WTC11 (cell line): Measurements from ENCODE around the gene PARD6A. TPM values are rescaled to one million over a fixed set of nuclear protein-coding genes. Genes with fewer than 3 reads are reported as not detected.
A peak's percentile ranks its signal among the peaks of the same experiment; 100 is the strongest.

Experiments
- ATAC-seq: fragments of 200-7000 bp; cut with Tn5 transposase; 2 replicates; pipeline ENCODE4 v1.10.0; 2021; ENCODE audit warnings: mild to moderate bottlenecking, moderate library complexity
- CTCF ChIA-PET: fragments of 300-600 bp; sonication (Branson Sonifier 250); formaldehyde crosslinking; loops from one replicate; lab custom pipeline; 2021; ENCODE audit warnings: antibody characterized with exemption; lab: Charles Lee
- POLR2A ChIA-PET: fragments of 350-600 bp; sonication (Branson Sonifier 250); formaldehyde crosslinking; loops from one replicate; lab custom pipeline; 2021; ENCODE audit warnings: antibody characterized with exemption; lab: Charles Lee
- DNase-seq: peaks from one replicate; pipeline ENCODE4 v3.0.0; 2021; ENCODE audit warnings: low spot score
- H3K27ac Mint-ChIP-seq: 2 replicates; pipeline ENCODE4 v1.8.0; 2021; ENCODE audit warnings: mixed read lengths
- H3K27me3 Mint-ChIP-seq: 2 replicates; pipeline ENCODE4 v1.8.0; 2021; ENCODE audit warnings: low read depth, mild to moderate bottlenecking, moderate library complexity, mixed read lengths
- H3K36me3 Mint-ChIP-seq: 2 replicates; pipeline ENCODE4 v1.8.0; 2021; ENCODE audit warnings: mixed read lengths
- H3K4me1 Mint-ChIP-seq: 2 replicates; pipeline ENCODE4 v1.8.0; 2022; ENCODE audit warnings: mixed read lengths
- H3K4me3 Mint-ChIP-seq: 2 replicates; pipeline ENCODE4 v1.8.0; 2021; ENCODE audit warnings: mild to moderate bottlenecking, moderate library complexity, mixed read lengths
- H3K9me3 Mint-ChIP-seq: 2 replicates; pipeline ENCODE4 v1.8.0; 2021; ENCODE audit warnings: mixed read lengths
- ETV6 ChIP-seq: sonication (generic); formaldehyde crosslinking; IDR thresholded peaks from 2 replicates; pipeline ENCODE4 v1.8.1; 2022; ENCODE audit warnings: mild to moderate bottlenecking, missing genetic modification reagents
- GABPB1 ChIP-seq: sonication (generic); formaldehyde crosslinking; IDR thresholded peaks from 2 replicates; pipeline ENCODE4 v1.8.1; 2023; ENCODE audit warnings: mild to moderate bottlenecking, missing genetic modification reagents
- GTF2I ChIP-seq: fragments of 250-450 bp; sonication (Bioruptor Pico); conservative IDR thresholded peaks from 2 replicates; pipeline ENCODE4 v1.4.0; 2021; ENCODE audit warnings: mild to moderate bottlenecking
- MYBL2 ChIP-seq: sonication (generic); formaldehyde crosslinking; IDR thresholded peaks from 2 replicates; pipeline ENCODE4 v1.8.1; 2023; ENCODE audit warnings: mild to moderate bottlenecking, moderate library complexity, missing genetic modification reagents
- NFATC4 ChIP-seq: fragments of 250-450 bp; sonication (Bioruptor Pico); IDR thresholded peaks from 2 replicates; pipeline ENCODE4 v1.9.0; 2021; ENCODE audit warnings: mild to moderate bottlenecking
- NFE2L1 ChIP-seq: sonication (generic); formaldehyde crosslinking; IDR thresholded peaks from 2 replicates; pipeline ENCODE4 v1.8.1; 2023; ENCODE audit warnings: missing genetic modification reagents
- NR2C2 ChIP-seq: sonication (generic); formaldehyde crosslinking; IDR thresholded peaks from 2 replicates; pipeline ENCODE4 v1.8.0; 2022; ENCODE audit warnings: mild to moderate bottlenecking, missing genetic modification reagents
- NR3C1 ChIP-seq: sonication (generic); formaldehyde crosslinking; conservative IDR thresholded peaks from 2 replicates; pipeline ENCODE4 v1.8.1; 2023; ENCODE audit warnings: low read depth, mild to moderate bottlenecking, missing genetic modification reagents
- OVOL2 ChIP-seq: fragments of 250-450 bp; sonication (Bioruptor Pico); IDR thresholded peaks from 2 replicates; pipeline ENCODE4 v1.9.0; 2021; ENCODE audit warnings: mild to moderate bottlenecking, borderline replicate concordance
- PRRX2 ChIP-seq: fragments of 250-450 bp; sonication (Bioruptor Pico); IDR thresholded peaks from 2 replicates; pipeline ENCODE4 v1.8.0; 2021; ENCODE audit warnings: mild to moderate bottlenecking
- ZNF416 ChIP-seq: fragments of 250-450 bp; sonication (Bioruptor Pico); IDR thresholded peaks from 2 replicates; pipeline ENCODE4 v1.9.0; 2021; ENCODE audit warnings: mild to moderate bottlenecking, inconsistent platforms
- ZNF423 ChIP-seq: fragments of 250-450 bp; sonication (Bioruptor Pico); IDR thresholded peaks from 2 replicates; pipeline ENCODE4 v2.1.2; 2022; ENCODE audit warnings: mild to moderate bottlenecking, moderate library complexity
- total RNA-seq: library from RNA; stranded (reverse); gene quantifications from 3 replicates; pipeline ENCODE4 v1.2.3, GENCODE V29; 2021
- TF ChIP-seq, protein P1 (sequence below): fragments of 250-450 bp; sonication (Bioruptor Pico); conservative IDR thresholded peaks from 2 replicates; pipeline ENCODE4 v1.9.0; 2021; ENCODE audit warnings: mild to moderate bottlenecking
- TF ChIP-seq, protein P2 (sequence below): sonication (generic); formaldehyde crosslinking; IDR thresholded peaks from 2 replicates; pipeline ENCODE4 v1.8.0; 2022; ENCODE audit warnings: missing genetic modification reagents
- TF ChIP-seq, protein P3 (sequence below): fragments of 250-450 bp; sonication (Bioruptor Pico); IDR thresholded peaks from 2 replicates; pipeline ENCODE4 v1.8.0; 2021; ENCODE audit warnings: mild to moderate bottlenecking
- TF ChIP-seq, protein P4 (sequence below): sonication (generic); formaldehyde crosslinking; IDR thresholded peaks from 2 replicates; pipeline ENCODE4 v1.8.1; 2022; ENCODE audit warnings: low read depth, missing genetic modification reagents, borderline replicate concordance
- TF ChIP-seq, protein P5 (sequence below): sonication (generic); formaldehyde crosslinking; conservative IDR thresholded peaks from 2 replicates; pipeline ENCODE4 v1.8.1; 2022; ENCODE audit warnings: mild to moderate bottlenecking, missing genetic modification reagents
- TF ChIP-seq, protein P6 (sequence below): fragments of 250-450 bp; sonication (Bioruptor Pico); IDR thresholded peaks from 2 replicates; pipeline ENCODE4 v1.9.0; 2021; ENCODE audit warnings: moderate library complexity, mild to moderate bottlenecking, inconsistent platforms, borderline replicate concordance

PARD6A gene
- total RNA-seq, 1 experiment from 2014 or later: 17.1 TPM

DNA sequence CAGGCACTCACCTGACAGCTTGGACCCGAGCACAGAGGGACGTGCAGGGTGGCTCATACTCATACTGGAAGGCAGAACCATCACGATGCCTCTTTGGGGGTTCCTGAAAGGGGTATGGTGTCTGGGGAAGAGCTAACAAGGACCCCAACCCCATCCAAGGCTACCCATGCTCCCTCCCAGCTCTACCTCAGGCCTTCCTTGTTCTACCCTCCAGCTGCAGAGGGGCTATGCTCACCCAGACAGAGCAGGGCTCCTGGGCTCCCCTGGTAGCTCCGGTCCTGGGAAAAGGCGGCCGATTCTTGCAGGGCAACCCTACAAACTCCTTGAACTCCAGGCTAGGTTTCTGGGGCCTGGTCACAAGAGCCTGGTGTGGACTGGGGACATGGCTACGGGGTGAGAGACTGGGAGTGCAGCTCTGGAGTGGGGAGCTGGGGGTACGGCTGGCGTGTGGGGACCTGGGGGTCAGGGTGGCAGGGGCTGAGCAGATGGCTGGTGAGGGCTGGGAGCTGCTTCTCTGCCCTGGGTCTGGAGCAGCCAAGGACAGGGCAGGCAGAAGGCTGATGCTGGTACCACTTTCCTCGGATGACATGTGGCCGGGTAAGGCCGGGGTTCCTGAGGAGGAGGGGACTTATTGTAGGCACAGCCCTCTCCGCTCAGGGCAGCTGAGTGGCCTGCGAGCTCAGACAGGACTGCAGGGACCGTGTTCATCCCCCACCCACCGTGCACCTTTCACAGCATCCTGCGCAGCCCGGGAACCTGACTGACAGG, 2.8 kb upstream of the PARD6A start:
- ATAC-seq: no peak
- peaks cover 17% of the 10 kb centered on the region for H3K4me1 Mint-ChIP-seq
- ChIA-PET CTCF (interaction anchor here (1.3 kb wide), 1 partner anchor 177 kb away, joined by 3 read pairs; the partner anchor contains the start of gene ATP6V0D1), POLR2A (interaction anchor here (0.5 kb wide), 1 partner anchor 65 kb away, joined by 3 read pairs; no protein-coding TSS in a partner anchor)
- 0 out of 2 replicates have a peak, but pooled peaks cover 4% of the 10 kb centered on the region for H3K36me3 Mint-ChIP-seq
- DNase-seq: no peak
- no peak overlapping the region for H3K27ac Mint-ChIP-seq
- 0 out of 2 replicates have a peak overlapping the region, but pooled peaks have one; percentile 90 for H3K4me3 Mint-ChIP-seq
- peaks cover 26% of the 10 kb centered on the region for H3K27me3 Mint-ChIP-seq
- no peaks in the 10 kb centered on the region for H3K9me3 Mint-ChIP-seq
- TF ChIP-seq, protein P1, sequence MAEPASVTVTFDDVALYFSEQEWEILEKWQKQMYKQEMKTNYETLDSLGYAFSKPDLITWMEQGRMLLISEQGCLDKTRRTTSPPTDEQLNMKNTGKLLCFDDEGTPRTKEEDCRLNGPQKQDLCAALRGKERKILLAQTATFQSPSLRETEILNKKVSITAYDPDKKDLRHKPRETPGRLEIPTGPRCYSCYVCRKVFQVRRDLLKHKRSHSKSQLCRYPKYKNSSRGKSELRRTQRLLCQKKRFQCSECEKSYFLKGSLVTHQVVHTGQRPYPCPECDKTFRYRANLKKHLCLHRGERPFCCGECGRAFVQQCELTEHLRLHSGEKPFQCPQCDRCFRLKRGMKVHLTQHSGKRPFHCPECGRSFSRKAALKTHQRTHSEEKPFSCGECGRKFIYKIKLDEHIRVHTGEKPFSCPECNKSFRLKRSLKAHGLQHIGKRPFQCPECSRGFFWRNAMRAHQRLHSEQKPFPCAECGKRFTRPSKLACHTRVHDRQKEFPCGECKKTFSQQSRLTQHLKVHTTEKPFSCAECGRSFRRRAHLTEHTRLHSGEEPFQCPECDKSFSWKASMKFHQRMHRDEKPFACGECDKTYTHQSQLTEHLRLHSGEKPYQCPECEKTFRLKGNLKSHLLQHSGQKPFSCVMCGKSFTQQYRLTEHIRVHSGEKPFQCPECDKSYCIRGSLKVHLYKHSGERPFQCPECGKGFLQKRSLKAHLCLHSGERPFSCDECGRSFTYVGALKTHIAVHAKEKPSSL: no peak
- TF ChIP-seq ZNF423 (CRISPR knock-in tag): no peak
- TF ChIP-seq NR2C2 (CRISPR knock-in tag): no peak

DNA sequence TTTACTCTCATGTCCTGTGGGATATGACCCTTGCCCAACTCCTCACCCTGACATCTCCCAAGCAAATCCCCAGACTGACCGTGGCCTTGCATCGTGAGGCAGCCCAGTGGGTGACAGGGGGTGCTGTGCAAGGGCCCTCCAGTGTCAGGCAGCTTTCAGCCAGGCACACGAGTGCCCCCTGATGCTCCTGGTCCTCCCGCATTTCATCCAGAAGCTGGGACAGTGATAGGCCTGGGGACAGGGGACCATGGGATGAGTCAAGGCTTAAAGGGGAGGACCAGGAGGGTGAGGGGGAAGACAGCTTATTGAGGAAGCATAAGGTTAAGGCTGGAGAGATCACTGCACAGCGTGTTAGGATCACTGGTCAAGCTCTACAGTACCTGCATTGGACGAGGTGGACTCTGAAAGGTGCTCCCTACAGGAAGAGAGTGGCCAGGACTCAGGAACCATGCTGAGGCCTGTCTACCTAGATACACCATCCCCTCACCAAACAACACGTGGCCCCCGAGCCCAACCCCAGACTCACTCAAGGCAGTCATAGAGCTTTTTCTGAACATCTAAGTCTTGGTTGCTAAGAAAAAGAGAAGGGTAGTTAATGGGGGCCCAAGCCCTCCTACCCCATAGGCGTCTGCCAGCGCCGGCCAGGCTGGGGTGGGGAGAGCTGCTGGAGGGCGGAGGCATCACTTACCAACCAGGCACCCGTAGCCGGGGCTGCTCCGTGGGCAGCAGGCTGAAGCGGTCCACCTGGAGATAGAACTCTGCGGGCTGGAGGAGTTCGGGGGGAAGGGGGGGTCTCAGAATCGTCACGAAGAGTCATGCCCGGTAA, 1.7 kb upstream of the PARD6A start:
- no peaks in the 10 kb centered on the region for H3K9me3 Mint-ChIP-seq
- ATAC-seq (no peak), DNase-seq (no peak)
- peak overlapping the region; percentile 90 for H3K4me3 Mint-ChIP-seq
- POLR2A ChIA-PET: no interaction called here
- H3K36me3 Mint-ChIP-seq: 0 out of 2 replicates have a peak, but pooled peaks cover 4% of the 10 kb centered on the region
- CTCF ChIA-PET: interaction anchor here (0.9 to 10.3 kb wide), 7 partner anchors 13 to 268 kb away, joined by 3 to 137 read pairs (median 6); partner anchors contain the start of genes ATP6V0D1 and CARMIL2
- no peak for TF ChIP-seq GABPB1 (CRISPR knock-in tag)
- no peak for TF ChIP-seq PRRX2
- no peak for TF ChIP-seq OVOL2 (CRISPR knock-in tag)
- TF ChIP-seq NR3C1: no peak
- TF ChIP-seq GTF2I (CRISPR knock-in tag): no peak
- TF ChIP-seq, protein P2, sequence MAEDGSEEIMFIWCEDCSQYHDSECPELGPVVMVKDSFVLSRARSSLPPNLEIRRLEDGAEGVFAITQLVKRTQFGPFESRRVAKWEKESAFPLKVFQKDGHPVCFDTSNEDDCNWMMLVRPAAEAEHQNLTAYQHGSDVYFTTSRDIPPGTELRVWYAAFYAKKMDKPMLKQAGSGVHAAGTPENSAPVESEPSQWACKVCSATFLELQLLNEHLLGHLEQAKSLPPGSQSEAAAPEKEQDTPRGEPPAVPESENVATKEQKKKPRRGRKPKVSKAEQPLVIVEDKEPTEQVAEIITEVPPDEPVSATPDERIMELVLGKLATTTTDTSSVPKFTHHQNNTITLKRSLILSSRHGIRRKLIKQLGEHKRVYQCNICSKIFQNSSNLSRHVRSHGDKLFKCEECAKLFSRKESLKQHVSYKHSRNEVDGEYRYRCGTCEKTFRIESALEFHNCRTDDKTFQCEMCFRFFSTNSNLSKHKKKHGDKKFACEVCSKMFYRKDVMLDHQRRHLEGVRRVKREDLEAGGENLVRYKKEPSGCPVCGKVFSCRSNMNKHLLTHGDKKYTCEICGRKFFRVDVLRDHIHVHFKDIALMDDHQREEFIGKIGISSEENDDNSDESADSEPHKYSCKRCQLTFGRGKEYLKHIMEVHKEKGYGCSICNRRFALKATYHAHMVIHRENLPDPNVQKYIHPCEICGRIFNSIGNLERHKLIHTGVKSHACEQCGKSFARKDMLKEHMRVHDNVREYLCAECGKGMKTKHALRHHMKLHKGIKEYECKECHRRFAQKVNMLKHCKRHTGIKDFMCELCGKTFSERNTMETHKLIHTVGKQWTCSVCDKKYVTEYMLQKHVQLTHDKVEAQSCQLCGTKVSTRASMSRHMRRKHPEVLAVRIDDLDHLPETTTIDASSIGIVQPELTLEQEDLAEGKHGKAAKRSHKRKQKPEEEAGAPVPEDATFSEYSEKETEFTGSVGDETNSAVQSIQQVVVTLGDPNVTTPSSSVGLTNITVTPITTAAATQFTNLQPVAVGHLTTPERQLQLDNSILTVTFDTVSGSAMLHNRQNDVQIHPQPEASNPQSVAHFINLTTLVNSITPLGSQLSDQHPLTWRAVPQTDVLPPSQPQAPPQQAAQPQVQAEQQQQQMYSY (CRISPR knock-in tag): no peak
- TF ChIP-seq NFATC4 (CRISPR knock-in tag): no peak
- TF ChIP-seq MYBL2: no peak
- TF ChIP-seq, protein P3, sequence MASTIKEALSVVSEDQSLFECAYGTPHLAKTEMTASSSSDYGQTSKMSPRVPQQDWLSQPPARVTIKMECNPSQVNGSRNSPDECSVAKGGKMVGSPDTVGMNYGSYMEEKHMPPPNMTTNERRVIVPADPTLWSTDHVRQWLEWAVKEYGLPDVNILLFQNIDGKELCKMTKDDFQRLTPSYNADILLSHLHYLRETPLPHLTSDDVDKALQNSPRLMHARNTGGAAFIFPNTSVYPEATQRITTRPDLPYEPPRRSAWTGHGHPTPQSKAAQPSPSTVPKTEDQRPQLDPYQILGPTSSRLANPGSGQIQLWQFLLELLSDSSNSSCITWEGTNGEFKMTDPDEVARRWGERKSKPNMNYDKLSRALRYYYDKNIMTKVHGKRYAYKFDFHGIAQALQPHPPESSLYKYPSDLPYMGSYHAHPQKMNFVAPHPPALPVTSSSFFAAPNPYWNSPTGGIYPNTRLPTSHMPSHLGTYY (CRISPR knock-in tag): no peak
- no peak for TF ChIP-seq ZNF416
- TF ChIP-seq, protein P4, sequence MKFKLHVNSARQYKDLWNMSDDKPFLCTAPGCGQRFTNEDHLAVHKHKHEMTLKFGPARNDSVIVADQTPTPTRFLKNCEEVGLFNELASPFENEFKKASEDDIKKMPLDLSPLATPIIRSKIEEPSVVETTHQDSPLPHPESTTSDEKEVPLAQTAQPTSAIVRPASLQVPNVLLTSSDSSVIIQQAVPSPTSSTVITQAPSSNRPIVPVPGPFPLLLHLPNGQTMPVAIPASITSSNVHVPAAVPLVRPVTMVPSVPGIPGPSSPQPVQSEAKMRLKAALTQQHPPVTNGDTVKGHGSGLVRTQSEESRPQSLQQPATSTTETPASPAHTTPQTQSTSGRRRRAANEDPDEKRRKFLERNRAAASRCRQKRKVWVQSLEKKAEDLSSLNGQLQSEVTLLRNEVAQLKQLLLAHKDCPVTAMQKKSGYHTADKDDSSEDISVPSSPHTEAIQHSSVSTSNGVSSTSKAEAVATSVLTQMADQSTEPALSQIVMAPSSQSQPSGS: no peak
- TF ChIP-seq, protein P5, sequence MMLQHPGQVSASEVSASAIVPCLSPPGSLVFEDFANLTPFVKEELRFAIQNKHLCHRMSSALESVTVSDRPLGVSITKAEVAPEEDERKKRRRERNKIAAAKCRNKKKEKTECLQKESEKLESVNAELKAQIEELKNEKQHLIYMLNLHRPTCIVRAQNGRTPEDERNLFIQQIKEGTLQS (CRISPR knock-in tag): no peak
- TF ChIP-seq, protein P6, sequence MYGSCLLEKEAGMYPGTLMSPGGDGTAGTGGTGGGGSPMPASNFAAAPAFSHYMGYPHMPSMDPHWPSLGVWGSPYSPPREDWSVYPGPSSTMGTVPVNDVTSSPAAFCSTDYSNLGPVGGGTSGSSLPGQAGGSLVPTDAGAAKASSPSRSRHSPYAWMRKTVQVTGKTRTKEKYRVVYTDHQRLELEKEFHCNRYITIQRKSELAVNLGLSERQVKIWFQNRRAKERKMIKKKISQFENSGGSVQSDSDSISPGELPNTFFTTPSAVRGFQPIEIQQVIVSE: no peak
- no peak for TF ChIP-seq NFE2L1 (CRISPR knock-in tag)
- TF ChIP-seq ETV6 (CRISPR knock-in tag): no peak
- H3K27me3 Mint-ChIP-seq: peaks cover 19% of the 10 kb centered on the region
- no peak overlapping the region for H3K27ac Mint-ChIP-seq
- peaks cover 15% of the 10 kb centered on the region for H3K4me1 Mint-ChIP-seq
